SK-N-SH (cell line): ENCODE data around the gene LPGAT1. TPM values are rescaled to one million over a fixed set of nuclear protein-coding genes. Genes with fewer than 3 reads are reported as not detected.

ENCODE experiments used
- CTCF ChIA-PET: fragments of 300-600, 350-600 bp; formaldehyde crosslinking; extraction: SDS; loops from one replicate; lab custom pipeline; 2021; lab: Yijun Ruan, JAX
- POLR2A ChIA-PET: fragments of 350-600 bp; sonication (Branson Sonifier 250); formaldehyde crosslinking; extraction: SDS; loops from one replicate; lab custom pipeline; 2020; ENCODE audit warnings: antibody characterized with exemption, inconsistent platforms; lab: Yijun Ruan, JAX
- DNase-seq: peaks from one replicate; pipeline ENCODE4 v3.0.0; 2012
- H2AFZ ChIP-seq: fragments of 200-600 bp; sonication (generic); 2 replicates; pipeline ENCODE4 v1.8.1; 2016; ENCODE audit warnings: antibody characterized with exemption, mild to moderate bottlenecking, low read depth
- H3F3A ChIP-seq: fragments of 200-600 bp; sonication (generic); replicated peaks from 2 replicates; pipeline ENCODE3; 2016; ENCODE audit warnings: antibody characterized with exemption, mild to moderate bottlenecking; ENCODE audit not compliant: insufficient read depth
- H3K27ac ChIP-seq, 2 experiments: fragments of 200-500 bp in 1 of 2; fragments of 200-600 bp in 1 of 2; sonication (Bioruptor generic) in 1 of 2; sonication (generic), shearing (Covaris generic) in 1 of 2; 2 replicates each; pipeline versions ENCODE4 v1.5.1 to v1.6.1; 2014 to 2016; ENCODE audit warnings: low read depth in 2 of 2, inconsistent platforms in 1 of 2, low read length in 1 of 2, mild to moderate bottlenecking in 1 of 2, mixed read lengths in 1 of 2
- H3K27me3 ChIP-seq: fragments of 200-600 bp; sonication (generic), shearing (Covaris generic); 2 replicates; pipeline ENCODE4 v1.6.1; 2016; ENCODE audit warnings: mixed run types; ENCODE audit not compliant: insufficient read depth
- H3K36me3 ChIP-seq, 2 experiments: fragments of 200-500 bp in 1 of 2; fragments of 200-600 bp in 1 of 2; sonication (Bioruptor generic) in 1 of 2; sonication (generic) in 1 of 2; replicated peaks in 1 of 2; 2 replicates each; pipeline versions ENCODE3 to v1.5.1; 2014 to 2016; ENCODE audit warnings: low read length in 1 of 2, mild to moderate bottlenecking in 1 of 2; ENCODE audit not compliant: insufficient read depth in 2 of 2, control insufficient read depth in 1 of 2
- H3K4me1 ChIP-seq, 2 experiments: fragments of 200-500 bp in 1 of 2; fragments of 200-600 bp in 1 of 2; sonication (Bioruptor generic) in 1 of 2; sonication (generic), shearing (Covaris generic) in 1 of 2; 2 replicates each; pipeline versions ENCODE4 v1.5.1 to v1.6.1; 2014 to 2016; ENCODE audit warnings: low read depth in 1 of 2, low read length in 1 of 2, mixed run types in 1 of 2; ENCODE audit not compliant: insufficient read depth in 2 of 2, control insufficient read depth in 1 of 2
- H3K4me2 ChIP-seq: fragments of 200-600 bp; sonication (generic), shearing (Covaris generic); 2 replicates; pipeline ENCODE4 v1.6.1; 2017; ENCODE audit warnings: mixed run types
- H3K4me3 ChIP-seq, 2 experiments: fragments of 200-500 bp in 1 of 2; fragments of 200-600 bp in 1 of 2; sonication (Bioruptor generic) in 1 of 2; sonication (generic), shearing (Covaris generic) in 1 of 2; 2 replicates each; pipeline versions ENCODE4 v1.5.1 to v1.8.1; 2014 to 2016; ENCODE audit warnings: low read depth in 2 of 2, inconsistent platforms in 1 of 2, low read length in 1 of 2, mild to moderate bottlenecking in 1 of 2, mixed read lengths in 1 of 2, moderate library complexity in 1 of 2
- H3K79me2 ChIP-seq: fragments of 200-600 bp; sonication (generic); 2 replicates; pipeline ENCODE4 v1.8.1; 2017; ENCODE audit warnings: mild to moderate bottlenecking; ENCODE audit not compliant: insufficient read depth
- H3K9ac ChIP-seq: fragments of 200-600 bp; sonication (generic); 2 replicates; pipeline ENCODE4 v1.6.1; 2017; ENCODE audit warnings: mixed run types
- H3K9me2 ChIP-seq: fragments of 200-600 bp; sonication (generic); 2 replicates; pipeline ENCODE4 v1.6.1; 2017; ENCODE audit warnings: mixed run types
- H3K9me3 ChIP-seq: fragments of 200-600 bp; sonication (generic); 2 replicates; pipeline ENCODE4 v1.6.1; 2017; ENCODE audit warnings: mixed run types, mild to moderate bottlenecking, moderate library complexity
- H4K20me1 ChIP-seq: fragments of 200-600 bp; sonication (generic); 2 replicates; pipeline ENCODE4 v1.6.1; 2017; ENCODE audit warnings: mild to moderate bottlenecking, mixed run types; ENCODE audit not compliant: insufficient read depth
- CHD2 ChIP-seq: fragments of 150-350 bp; IDR thresholded peaks from 2 replicates; pipeline ENCODE4 v1.6.1; 2018; ENCODE audit warnings: low read length; ENCODE audit not compliant: partially characterized antibody
- ELF1 ChIP-seq: IDR thresholded peaks from 2 replicates; pipeline ENCODE4 v1.4.0; 2012
- EP300 ChIP-seq, 2 experiments: IDR thresholded peaks; 2 replicates each; pipeline versions ENCODE4 v1.4.0 to v1.6.1; 2012; ENCODE audit warnings: borderline replicate concordance in 1 of 2, low read depth in 1 of 2, low read length in 1 of 2
- EZH2phosphoT487 ChIP-seq: fragments of 200-600 bp; sonication (generic); IDR thresholded peaks from 2 replicates; pipeline ENCODE4 v1.6.1; 2017; ENCODE audit warnings: low read depth, mixed run types, mild to moderate bottlenecking, antibody characterized with exemption, moderate library complexity, borderline replicate concordance
- FOXJ3 ChIP-seq: sonication (generic); formaldehyde crosslinking; IDR thresholded peaks from 2 replicates; pipeline ENCODE4 v1.5.1; 2020; ENCODE audit warnings: mild to moderate bottlenecking, missing genetic modification reagents
- GABPA ChIP-seq: IDR thresholded peaks from 2 replicates; pipeline ENCODE4 v1.4.0; 2012; ENCODE audit warnings: low read depth, mild to moderate bottlenecking
- MXI1 ChIP-seq: IDR thresholded peaks from 2 replicates; pipeline ENCODE4 v1.6.1; 2012; ENCODE audit warnings: mild to moderate bottlenecking, low read depth, low read length, improper control_type of control experiment
- REST ChIP-seq: IDR thresholded peaks from 2 replicates; pipeline ENCODE4 v1.6.1; 2012; ENCODE audit warnings: mild to moderate bottlenecking, low read depth, low read length, moderate library complexity
- RFX5 ChIP-seq: IDR thresholded peaks from 2 replicates; pipeline ENCODE4 v1.6.1; 2012; ENCODE audit warnings: mild to moderate bottlenecking, improper control_type of control experiment, low read length
- RXRA ChIP-seq: IDR thresholded peaks from 2 replicates; pipeline ENCODE4 v1.4.0; 2012; ENCODE audit warnings: low read depth, mild to moderate bottlenecking, borderline replicate concordance
- SIN3A ChIP-seq: IDR thresholded peaks from 2 replicates; pipeline ENCODE4 v1.6.1; 2012; ENCODE audit warnings: low read depth, mild to moderate bottlenecking, low read length, moderate library complexity, borderline replicate concordance
- SMC3 ChIP-seq: IDR thresholded peaks from 2 replicates; pipeline ENCODE4 v1.6.1; 2012; ENCODE audit warnings: low read depth, low read length, improper control_type of control experiment
- TCF12 ChIP-seq: IDR thresholded peaks from 2 replicates; pipeline ENCODE4 v1.4.0; 2012
- USF1 ChIP-seq: IDR thresholded peaks from 2 replicates; pipeline ENCODE4 v1.4.0; 2012; ENCODE audit warnings: low read depth, borderline replicate concordance
- WGBS: methylation state at CpG from one replicate; pipeline ENCODE4 v1.1.6; 2017; ENCODE audit warnings: low lambda C conversion rate; 5-methylcytosine and 5-hydroxymethylcytosine counted together
- polyA plus RNA-seq, 3 experiments: library from polyadenylated mRNA; depleted of rRNA; stranded (reverse); fragments of >200 nt; gene quantifications; 2 replicates each; pipeline ENCODE4 v1.2.3, GENCODE V29; 2012
- TF ChIP-seq, protein P1 (sequence below): fragments of 150-350 bp; IDR thresholded peaks from 2 replicates; pipeline ENCODE4 v1.6.1; 2016; ENCODE audit warnings: mild to moderate bottlenecking, low read depth, low read length
- TF ChIP-seq, protein P2 (sequence below): IDR thresholded peaks from 2 replicates; pipeline ENCODE4 v1.4.0; 2012; ENCODE audit warnings: low read depth, borderline replicate concordance
- TF ChIP-seq, protein P3 (sequence below): fragments of 150-350 bp; IDR thresholded peaks from 2 replicates; pipeline ENCODE4 v1.6.1; 2017; ENCODE audit warnings: antibody characterized with exemption, low read length, low read depth, borderline replicate concordance

LPGAT1 gene
- polyA plus RNA-seq, 1 of the 3 experiments (the other 2 are of a cell fraction): 4.8 TPM

GRCh38 chr1:211708926-211709325 lies 121.6 kb downstream of the LPGAT1 start:
- Histone ChIP-seq H3K4me1 (peaks cover 0 to 11% of the 10 kb centered on the region in 2 experiments; a peak in 1 of 4 replicates), H3K4me2 (no peak overlapping the region), H3K27ac (no peak overlapping the region), H3K4me3 (no peak overlapping the region), H3K9ac (no peak overlapping the region), H3F3A (no peaks in the 10 kb centered on the region), H3K9me2 (no peaks in the 10 kb centered on the region), H3K79me2 (no peaks in the 10 kb centered on the region), H3K36me3 (no peaks in the 10 kb centered on the region), H3K27me3 (no peaks in the 10 kb centered on the region), H4K20me1 (no peaks in the 10 kb centered on the region), H2AFZ (no peak overlapping the region)
- CTCF ChIA-PET: interaction anchor here (1.6 to 3.1 kb wide), 2 partner anchors 10 to 326 kb away, joined by 6 to 21 read pairs; partner anchors contain the start of genes DTL and INTS7
- DNase-seq: no peak
- WGBS: 83% methylated on average over 4 of the region's 4 CpGs
- TF ChIP-seq, protein P1, sequence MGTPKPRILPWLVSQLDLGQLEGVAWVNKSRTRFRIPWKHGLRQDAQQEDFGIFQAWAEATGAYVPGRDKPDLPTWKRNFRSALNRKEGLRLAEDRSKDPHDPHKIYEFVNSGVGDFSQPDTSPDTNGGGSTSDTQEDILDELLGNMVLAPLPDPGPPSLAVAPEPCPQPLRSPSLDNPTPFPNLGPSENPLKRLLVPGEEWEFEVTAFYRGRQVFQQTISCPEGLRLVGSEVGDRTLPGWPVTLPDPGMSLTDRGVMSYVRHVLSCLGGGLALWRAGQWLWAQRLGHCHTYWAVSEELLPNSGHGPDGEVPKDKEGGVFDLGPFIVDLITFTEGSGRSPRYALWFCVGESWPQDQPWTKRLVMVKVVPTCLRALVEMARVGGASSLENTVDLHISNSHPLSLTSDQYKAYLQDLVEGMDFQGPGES: no peak
- TF ChIP-seq SMC3: no peak
- no peak for TF ChIP-seq ELF1
- no peak for TF ChIP-seq REST
- TF ChIP-seq TCF12: no peak
- no peak for TF ChIP-seq FOXJ3 (CRISPR knock-in tag)
- TF ChIP-seq RXRA: no peak
- TF ChIP-seq RFX5: no peak
- no peak for TF ChIP-seq GABPA
- TF ChIP-seq, protein P2, sequence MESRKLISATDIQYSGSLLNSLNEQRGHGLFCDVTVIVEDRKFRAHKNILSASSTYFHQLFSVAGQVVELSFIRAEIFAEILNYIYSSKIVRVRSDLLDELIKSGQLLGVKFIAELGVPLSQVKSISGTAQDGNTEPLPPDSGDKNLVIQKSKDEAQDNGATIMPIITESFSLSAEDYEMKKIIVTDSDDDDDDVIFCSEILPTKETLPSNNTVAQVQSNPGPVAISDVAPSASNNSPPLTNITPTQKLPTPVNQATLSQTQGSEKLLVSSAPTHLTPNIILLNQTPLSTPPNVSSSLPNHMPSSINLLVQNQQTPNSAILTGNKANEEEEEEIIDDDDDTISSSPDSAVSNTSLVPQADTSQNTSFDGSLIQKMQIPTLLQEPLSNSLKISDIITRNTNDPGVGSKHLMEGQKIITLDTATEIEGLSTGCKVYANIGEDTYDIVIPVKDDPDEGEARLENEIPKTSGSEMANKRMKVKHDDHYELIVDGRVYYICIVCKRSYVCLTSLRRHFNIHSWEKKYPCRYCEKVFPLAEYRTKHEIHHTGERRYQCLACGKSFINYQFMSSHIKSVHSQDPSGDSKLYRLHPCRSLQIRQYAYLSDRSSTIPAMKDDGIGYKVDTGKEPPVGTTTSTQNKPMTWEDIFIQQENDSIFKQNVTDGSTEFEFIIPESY: no peak
- TF ChIP-seq EZH2phosphoT487: no peak
- TF ChIP-seq SIN3A: no peak
- TF ChIP-seq, protein P3, sequence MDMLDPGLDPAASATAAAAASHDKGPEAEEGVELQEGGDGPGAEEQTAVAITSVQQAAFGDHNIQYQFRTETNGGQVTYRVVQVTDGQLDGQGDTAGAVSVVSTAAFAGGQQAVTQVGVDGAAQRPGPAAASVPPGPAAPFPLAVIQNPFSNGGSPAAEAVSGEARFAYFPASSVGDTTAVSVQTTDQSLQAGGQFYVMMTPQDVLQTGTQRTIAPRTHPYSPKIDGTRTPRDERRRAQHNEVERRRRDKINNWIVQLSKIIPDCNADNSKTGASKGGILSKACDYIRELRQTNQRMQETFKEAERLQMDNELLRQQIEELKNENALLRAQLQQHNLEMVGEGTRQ: no peak
- no peak for TF ChIP-seq CHD2
- TF ChIP-seq MXI1: no peak
- TF ChIP-seq USF1: no peak
- no peak for TF ChIP-seq EP300 (IDR thresholded peaks at IDR 0.05; ENCODE audit: borderline replicate concordance in 1 of 2, low read depth in 1 of 2, low read length in 1 of 2)
- TF ChIP-seq, all 33 proteins: peak for 0
- H3K9me3 ChIP-seq: no peaks in the 10 kb centered on the region
- POLR2A ChIA-PET: no interaction called here
